Gastroesophageal sphincter (tissue), 3 donors: ENCODE data around the gene ARFGEF3.

Experiments
- CTCF ChIP-seq, 4 experiments: fragments of 200-600 bp in 2 of 4; fragments of 450-650 bp in 2 of 4; sonication (generic) in 1 of 4; IDR thresholded peaks; one replicate each; pipeline ENCODE4 v1.5.1; 2017 to 2019; ENCODE audit warnings: antibody characterized with exemption in 4 of 4, mild to moderate bottlenecking in 2 of 4, moderate library complexity in 2 of 4
- POLR2AphosphoS5 ChIP-seq: sonication (generic); formaldehyde crosslinking; IDR thresholded peaks from one replicate; pipeline ENCODE4 v1.6.1; 2017; ENCODE audit warnings: antibody characterized with exemption

- TF ChIP-seq POLR2AphosphoS5: no peak
- TF ChIP-seq CTCF (IDR thresholded peaks at IDR 0.05): no peak
Measured at GRCh38 chr6:138124096-138124495, 37.6 kb upstream of the ARFGEF3 start.
